ENCODE results near the gene EXOSC7. TPM values are rescaled to one million over a fixed set of nuclear protein-coding genes. Genes with fewer than 3 reads are reported as not detected.

EXOSC7 gene
- polyA plus RNA-seq, 1 donor (not counting 4 experiments of a cell fraction or from before 2014, with no cell fraction given): 94.4 TPM

GRCh38 chr3:44960387-44961026 lies 15.5 kb upstream of the EXOSC7 start:
- peaks cover 4% of the 10 kb centered on the region for H4K20me1 ChIP-seq (ENCODE audit: control insufficient read depth, extremely low read depth, insufficient read depth, low read length)
- no peak for FAIRE-seq
- H3K36me3 ChIP-seq (ENCODE audit: control insufficient read depth in 2 of 2, extremely low read depth in 1 of 2, insufficient read depth in 2 of 2, low read length in 2 of 2): peaks cover 2 to 9% of the 10 kb centered on the region in 2 experiments
- DNase-seq (ENCODE audit: low read depth, low spot score): no peak
- no peak overlapping the region for H2AFZ ChIP-seq (ENCODE audit: control insufficient read depth, low read length)
- H3K79me2 ChIP-seq (ENCODE audit: control insufficient read depth, insufficient read depth, low read length): peaks cover 82% of the 10 kb centered on the region
- peaks cover 2% of the 10 kb centered on the region for H3K9me1 ChIP-seq (ENCODE audit: control insufficient read depth, extremely low read depth, insufficient read depth, low read length)
- dilution Hi-C loops (cut with MboI; ENCODE audit: extremely low pct_ligation_motif_present, low sequenced_read_pairs): no loop called here
- no peaks in the 10 kb centered on the region for H3K9me3 ChIP-seq (ENCODE audit: control insufficient read depth, low read depth, low read length)
- no peak overlapping the region for H3K4me3 ChIP-seq (ENCODE audit: control insufficient read depth in 2 of 3, extremely low read depth in 1 of 3, insufficient read depth in 2 of 3, low read depth in 1 of 3, low read length in 3 of 3)
- H3K4me1 ChIP-seq (ENCODE audit: control insufficient read depth, extremely low read depth, insufficient read depth, low read length): peaks cover 37% of the 10 kb centered on the region
- TF ChIP-seq EZH2 (IDR thresholded peaks at IDR 0.05; ENCODE audit: low read length): no peak
- TF ChIP-seq CTCF (optimal IDR thresholded peaks at IDR 0.05 in 1 of 3, IDR thresholded peaks at IDR 0.05 in 1 of 3, conservative IDR thresholded peaks at IDR 0.05 in 1 of 3; ENCODE audit: extremely low read depth in 1 of 3, insufficient read depth in 2 of 3, low read length in 3 of 3): no peak
- H3K27me3 ChIP-seq (ENCODE audit: control insufficient read depth, extremely low read depth, insufficient read depth, low read length): no peaks in the 10 kb centered on the region
- H3K4me2 ChIP-seq (ENCODE audit: control insufficient read depth, extremely low read depth, insufficient read depth, low read depth, low read length): no peak overlapping the region
- H3K9ac ChIP-seq (ENCODE audit: control insufficient read depth, extremely low read depth, insufficient read depth, low read length): no peak overlapping the region
- H3K27ac ChIP-seq (ENCODE audit: control insufficient read depth, insufficient read depth, low read length): no peak overlapping the region

GRCh38 chr3:44961888-44962287 lies 14.2 kb upstream of the EXOSC7 start:
- Histone ChIP-seq H3K9ac (ENCODE audit: control insufficient read depth, extremely low read depth, insufficient read depth, low read length) (no peak overlapping the region), H3K27me3 (ENCODE audit: control insufficient read depth, extremely low read depth, insufficient read depth, low read length) (no peaks in the 10 kb centered on the region), H3K27ac (ENCODE audit: control insufficient read depth, insufficient read depth, low read length) (no peak overlapping the region), H3K79me2 (ENCODE audit: control insufficient read depth, insufficient read depth, low read length) (peaks cover 84% of the 10 kb centered on the region), H3K4me2 (ENCODE audit: control insufficient read depth, extremely low read depth, insufficient read depth, low read depth, low read length) (no peak overlapping the region), H3K4me1 (ENCODE audit: control insufficient read depth, extremely low read depth, insufficient read depth, low read length) (peaks cover 44% of the 10 kb centered on the region), H3K9me1 (ENCODE audit: control insufficient read depth, extremely low read depth, insufficient read depth, low read length) (peaks cover 2% of the 10 kb centered on the region), H3K36me3 (ENCODE audit: control insufficient read depth in 2 of 2, extremely low read depth in 1 of 2, insufficient read depth in 2 of 2, low read length in 2 of 2) (peaks cover 2 to 9% of the 10 kb centered on the region in 2 experiments), H3K4me3 (ENCODE audit: control insufficient read depth in 2 of 3, extremely low read depth in 1 of 3, insufficient read depth in 2 of 3, low read depth in 1 of 3, low read length in 3 of 3) (no peak overlapping the region), H3K9me3 (ENCODE audit: control insufficient read depth, low read depth, low read length) (no peaks in the 10 kb centered on the region), H4K20me1 (ENCODE audit: control insufficient read depth, extremely low read depth, insufficient read depth, low read length) (peaks cover 4% of the 10 kb centered on the region), H2AFZ (ENCODE audit: control insufficient read depth, low read length) (no peak overlapping the region)
- dilution Hi-C loops (cut with MboI; ENCODE audit: extremely low pct_ligation_motif_present, low sequenced_read_pairs): no loop called here
- FAIRE-seq (no peak), DNase-seq (ENCODE audit: low read depth, low spot score) (no peak)
- no peak for TF ChIP-seq EZH2 (IDR thresholded peaks at IDR 0.05; ENCODE audit: low read length)
- TF ChIP-seq CTCF (optimal IDR thresholded peaks at IDR 0.05 in 1 of 3, IDR thresholded peaks at IDR 0.05 in 1 of 3, conservative IDR thresholded peaks at IDR 0.05 in 1 of 3; ENCODE audit: extremely low read depth in 1 of 3, insufficient read depth in 2 of 3, low read length in 3 of 3): no peak

All from keratinocyte (primary cell).